Activated CD4-positive, alpha-beta T cell treated with anti-CD3 and anti-CD28 coated beads for 24 hours (primary cell): ENCODE measurements around the gene TPRA1.

Source experiments
- DNase-seq, 2 donors: peaks; one replicate each; pipeline ENCODE4 v3.0.0-alpha.2; 2020; ENCODE audit warnings: low read depth in 2 of 2

TPRA1 gene

DNA sequence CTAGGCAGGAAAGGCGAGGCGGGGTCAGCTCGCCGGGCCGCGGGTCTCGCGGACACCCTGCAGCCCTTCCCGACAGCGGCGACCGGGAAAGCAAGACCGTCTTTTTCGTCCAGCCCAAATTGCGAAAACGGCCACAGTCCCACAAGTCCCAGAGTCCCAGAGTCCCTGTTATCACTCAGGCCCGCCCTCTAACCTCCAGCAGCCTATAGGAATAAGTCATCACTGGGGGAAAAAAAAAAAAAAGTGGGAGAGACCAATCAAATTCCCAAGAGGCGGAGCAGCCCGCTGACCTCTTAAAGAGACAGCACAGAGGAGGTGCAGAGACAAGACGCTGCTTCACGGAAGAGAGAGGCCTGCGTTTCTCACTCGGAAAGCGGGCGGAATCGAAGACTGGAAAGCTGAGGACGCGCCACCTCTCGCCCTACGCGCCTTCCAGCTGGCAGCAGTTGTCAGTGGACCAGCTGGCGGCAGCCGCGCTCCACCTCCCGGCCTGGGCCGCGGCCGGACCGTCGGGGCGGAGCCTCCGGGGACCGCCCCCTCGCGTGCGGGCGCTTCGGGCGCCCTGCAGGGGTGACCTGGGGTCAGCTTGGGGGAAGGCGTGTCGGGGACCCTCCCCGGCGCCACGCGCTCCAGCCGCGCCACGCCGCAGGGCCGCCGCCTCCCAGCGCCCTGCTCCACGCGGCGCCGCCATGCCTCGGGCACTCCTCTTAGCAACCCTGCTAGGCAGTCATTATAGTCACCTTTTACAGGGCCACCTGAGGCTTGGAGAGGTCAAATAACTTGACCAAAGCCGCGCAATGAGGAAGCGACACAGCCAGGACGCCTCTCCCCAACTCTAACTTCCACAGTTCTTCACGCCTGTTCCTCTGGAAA, at the start of gene TPRA1:
TPRA1 (minus strand) TSS at position 141 of the 873 bp plus-strand sequence. CDS start 10,587 bp downstream, outside the sequence.
- DNase-seq = peak; percentile 57 to 66

DNA sequence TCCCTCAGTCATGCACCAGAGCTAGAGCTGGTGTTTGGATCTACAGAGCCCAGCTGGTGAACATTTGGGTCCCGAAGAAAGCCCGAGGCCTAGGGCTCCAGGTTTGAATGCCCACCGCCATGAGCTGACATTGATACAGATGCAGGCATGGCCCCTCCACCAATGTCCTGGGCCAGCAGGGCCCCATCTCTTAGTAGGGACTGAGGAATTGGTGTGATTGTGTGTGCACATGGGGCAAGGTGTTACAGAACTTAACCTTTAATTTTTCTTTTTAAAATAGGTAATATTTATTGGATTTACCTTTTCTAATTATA, 49.5 kb upstream of the TPRA1 start:
- DNase-seq = no peak

DNA sequence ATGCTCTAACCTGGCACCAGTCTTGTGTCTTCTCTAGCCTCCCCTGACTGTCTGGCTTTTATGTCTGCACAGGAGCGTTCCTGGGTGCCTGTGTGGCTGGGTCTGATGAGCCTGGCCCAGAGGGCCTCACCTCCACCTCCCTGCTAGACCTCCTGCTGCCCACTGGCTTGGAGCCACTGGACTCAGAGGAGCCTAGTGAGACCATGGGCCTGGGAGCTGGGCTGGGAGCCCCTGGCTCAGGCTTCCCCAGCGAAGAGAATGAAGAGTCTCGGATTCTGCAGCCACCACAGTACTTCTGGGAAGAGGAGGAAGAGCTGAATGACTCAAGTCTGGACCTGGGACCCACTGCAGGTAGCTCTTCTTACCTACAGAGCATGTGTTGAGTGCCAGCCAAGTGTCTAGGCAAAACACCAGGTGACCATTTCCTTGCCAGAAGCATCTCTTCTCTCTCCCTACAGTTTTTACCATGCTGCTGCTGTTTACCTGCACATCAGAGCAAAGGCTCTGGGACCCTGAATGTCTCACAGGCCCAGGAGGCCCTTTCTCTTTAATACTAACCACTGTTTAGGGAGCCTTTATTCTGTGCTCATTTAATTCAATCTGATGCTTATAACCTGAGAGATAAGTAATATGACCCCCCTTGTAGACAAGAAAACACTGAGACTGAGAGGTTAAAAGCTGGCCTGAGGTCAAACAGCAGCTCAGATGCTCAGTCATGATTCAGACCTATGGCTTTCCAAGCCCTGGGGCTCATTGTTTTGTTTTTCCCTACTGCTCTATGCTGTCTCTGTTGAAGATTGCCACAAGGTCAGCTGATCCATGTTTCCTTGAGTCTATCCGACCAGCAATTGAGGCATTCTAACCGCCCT, 48.9 kb upstream of the TPRA1 start:
- no peak for DNase-seq

DNA sequence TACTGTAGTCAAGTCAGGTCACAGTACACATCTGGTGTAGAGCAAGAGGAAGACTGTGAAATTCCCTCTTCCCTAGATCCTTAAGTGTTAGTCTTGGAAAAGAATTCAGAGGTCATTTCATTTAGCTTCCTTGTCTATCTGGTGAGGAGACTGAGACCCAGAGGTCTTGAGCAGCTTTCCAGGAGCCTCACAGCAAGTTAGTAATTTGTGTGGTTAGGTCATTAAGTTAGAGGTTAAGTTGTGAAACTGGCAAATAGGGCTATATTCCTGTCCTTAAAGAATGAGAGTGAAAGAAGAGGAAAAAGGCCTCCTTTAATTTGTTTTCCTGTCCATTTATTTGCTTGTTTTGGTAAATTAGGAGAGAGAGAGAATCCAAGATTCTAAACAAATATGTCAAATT, 47.4 kb upstream of the TPRA1 start:
- no peak for DNase-seq

GRCh38 chr3:127637546-127637945, 47.0 kb upstream of the TPRA1 start:
- DNase-seq = no peak

GRCh38 chr3:127634653-127635052, 44.1 kb upstream of the TPRA1 start:
- DNase-seq = no peak

- DNase-seq = no peak
Observed at GRCh38 chr3:127632035-127632820, 41.7 kb upstream of the TPRA1 start.

GRCh38 chr3:127630811-127631714, 40.5 kb upstream of the TPRA1 start:
- no peak for DNase-seq

DNA sequence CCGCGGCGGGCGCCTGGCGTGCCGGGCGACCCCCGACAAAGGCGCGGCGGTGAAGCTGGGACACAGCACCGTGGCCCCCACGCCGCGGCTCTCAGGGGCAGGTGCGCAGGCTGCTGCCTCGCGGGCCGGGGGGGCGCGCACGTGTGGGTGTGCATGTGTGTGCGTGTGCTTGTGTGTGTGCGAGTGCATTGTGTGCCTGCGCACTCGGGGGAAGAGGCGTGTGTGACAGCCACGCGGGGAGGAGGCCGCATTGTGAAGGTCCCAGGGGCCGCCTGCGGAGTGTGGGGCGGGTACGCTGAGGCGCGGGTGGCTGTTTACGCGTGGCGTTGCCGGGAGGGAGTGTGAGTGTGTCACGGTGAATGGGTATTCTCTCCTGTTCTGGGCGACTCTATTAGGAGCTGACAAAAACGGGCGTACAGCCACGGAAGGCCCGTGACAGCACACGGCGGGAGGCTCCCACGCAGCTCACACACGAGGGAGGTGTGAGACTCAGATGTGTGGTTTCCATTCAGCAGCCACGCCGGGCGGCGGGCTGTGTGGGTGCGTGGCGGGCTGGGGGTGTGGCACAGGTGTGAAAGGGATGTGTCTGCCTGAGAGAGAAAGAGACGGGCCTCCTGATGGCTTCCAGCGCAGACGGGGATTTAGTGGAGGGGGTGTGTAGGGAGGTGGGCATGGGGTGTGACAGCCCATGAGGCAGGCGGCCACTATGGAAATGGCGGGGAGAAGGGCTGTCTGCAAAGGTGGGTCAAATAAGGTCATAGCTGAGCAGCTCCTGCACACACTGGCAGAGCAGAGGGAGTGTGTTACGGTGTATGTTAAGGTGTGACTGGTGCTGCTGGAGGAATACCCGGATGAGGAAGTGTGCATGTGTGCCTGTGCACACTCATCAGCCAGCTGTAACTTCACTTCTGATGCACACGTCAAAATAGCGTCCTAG, 39.2 kb upstream of the TPRA1 start:
- peak in 1 of 2 donors; percentile 11 for DNase-seq

DNA sequence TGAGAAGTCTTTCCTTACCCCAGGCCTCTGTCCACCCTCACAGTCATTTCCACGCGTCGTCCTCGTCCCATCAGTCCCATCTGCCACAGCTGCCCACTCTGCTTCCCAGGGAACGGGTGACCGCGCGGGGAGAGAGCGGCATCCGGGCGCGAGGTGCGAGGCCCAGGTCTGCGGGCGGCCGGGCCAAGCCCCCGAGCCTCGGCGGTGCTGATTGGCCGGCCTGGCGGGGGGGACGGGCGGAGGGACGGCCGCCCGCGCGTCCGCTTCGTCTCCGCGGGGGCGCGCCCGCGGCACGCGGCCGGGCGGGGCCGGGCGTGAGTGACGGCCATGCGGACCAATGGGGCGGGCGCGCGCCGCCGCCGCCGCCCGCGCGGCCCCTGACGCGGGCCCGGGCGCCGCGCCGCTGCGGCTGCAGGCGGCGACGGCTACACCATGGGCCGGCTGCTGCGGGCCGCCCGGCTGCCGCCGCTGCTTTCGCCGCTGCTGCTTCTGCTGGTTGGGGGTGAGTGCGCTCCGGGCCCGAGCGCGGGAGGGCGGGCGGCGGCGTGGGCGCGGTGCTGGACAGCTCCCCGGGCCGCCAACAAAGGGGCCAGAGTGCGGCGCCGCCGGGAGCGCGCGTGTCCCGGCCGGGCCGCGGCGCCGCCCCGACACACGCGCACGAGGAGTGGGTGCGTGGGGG, 38.4 kb upstream of the TPRA1 start, which contains the start of gene PODXL2:
PODXL2 (plus strand) TSS at position 398 of the 679 bp plus-strand sequence; CDS start at position 433, 35 bp downstream.
- DNase-seq = no peak

DNA sequence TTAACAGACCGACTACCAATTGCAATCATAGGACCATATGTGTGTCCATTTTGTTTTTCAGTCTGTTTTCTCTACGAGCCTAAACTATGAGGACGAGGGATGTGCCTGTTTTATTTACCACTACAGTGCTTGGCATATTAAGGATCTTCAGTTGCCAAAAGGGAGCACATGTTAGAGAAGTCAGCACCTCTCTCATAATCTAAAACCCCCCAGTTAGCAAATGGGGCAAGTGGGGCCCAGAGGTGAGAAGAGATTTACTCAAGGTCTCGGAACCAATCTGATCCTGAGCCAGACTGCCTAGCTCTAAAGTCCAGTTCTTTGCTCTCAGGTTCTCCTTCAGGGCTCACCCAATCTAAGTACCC, 37.9 kb upstream of the TPRA1 start:
- no peak for DNase-seq

DNA sequence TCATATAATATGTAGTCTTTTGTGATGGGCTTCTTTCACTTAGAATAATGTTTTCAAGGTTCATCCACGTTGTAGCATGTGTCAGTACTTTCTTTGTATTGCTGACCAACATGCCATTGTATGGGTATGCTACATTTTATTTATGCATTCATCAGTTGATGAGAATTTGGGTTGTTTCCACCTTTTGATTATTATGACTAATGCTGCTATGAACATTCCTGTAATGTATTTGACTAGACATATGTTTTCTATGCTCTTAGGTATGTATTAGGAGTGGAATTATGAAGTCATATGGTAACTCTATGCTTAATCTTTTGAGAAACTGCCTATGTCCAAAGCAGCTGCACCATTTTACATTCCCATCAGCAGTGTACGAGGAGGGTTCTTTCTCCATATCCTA, 35.3 kb upstream of the TPRA1 start:
- no peak for DNase-seq

DNA sequence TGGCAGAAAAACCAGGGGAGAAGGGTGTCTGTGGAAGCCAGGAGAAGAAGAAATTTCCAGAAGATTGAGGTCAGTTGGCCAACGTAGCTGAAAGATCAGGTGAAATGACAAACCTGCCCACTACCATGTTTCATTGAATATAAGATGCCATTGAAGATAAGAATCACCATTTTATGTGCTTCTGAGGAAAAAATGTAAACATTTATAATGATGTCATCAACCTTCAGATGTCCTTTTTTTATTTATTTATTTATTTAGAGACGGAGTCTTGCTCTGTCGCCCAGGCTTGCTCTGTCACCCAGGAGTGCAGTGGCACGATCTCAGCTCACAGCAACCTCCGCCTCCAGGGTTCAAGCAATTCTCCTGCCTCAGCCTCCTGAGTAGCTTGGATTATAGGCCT, 33.5 kb upstream of the TPRA1 start:
- no peak for DNase-seq

- no peak for DNase-seq
Observed at GRCh38 chr3:127622772-127623576, 32.4 kb upstream of the TPRA1 start.

DNA sequence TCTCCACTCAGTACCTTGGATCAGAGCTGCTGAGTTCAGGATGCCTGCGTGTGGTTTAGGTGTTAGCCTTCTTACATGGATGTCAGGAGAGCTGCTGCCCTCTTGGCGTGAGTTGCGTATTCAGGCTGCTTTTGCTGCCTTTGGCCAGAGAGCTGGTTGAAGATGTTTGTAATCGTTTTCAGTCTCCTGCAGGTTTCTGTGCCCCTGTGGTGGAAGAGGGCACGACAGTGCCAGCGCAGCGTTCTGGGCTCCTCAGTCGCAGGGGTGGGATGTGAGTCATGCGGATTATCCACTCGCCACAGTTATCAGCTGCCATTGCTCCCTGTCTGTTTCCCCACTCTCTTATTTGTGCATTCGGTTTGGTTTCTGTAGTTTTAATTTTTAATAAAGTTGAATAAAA, 31.5 kb upstream of the TPRA1 start:
- no peak for DNase-seq

DNA sequence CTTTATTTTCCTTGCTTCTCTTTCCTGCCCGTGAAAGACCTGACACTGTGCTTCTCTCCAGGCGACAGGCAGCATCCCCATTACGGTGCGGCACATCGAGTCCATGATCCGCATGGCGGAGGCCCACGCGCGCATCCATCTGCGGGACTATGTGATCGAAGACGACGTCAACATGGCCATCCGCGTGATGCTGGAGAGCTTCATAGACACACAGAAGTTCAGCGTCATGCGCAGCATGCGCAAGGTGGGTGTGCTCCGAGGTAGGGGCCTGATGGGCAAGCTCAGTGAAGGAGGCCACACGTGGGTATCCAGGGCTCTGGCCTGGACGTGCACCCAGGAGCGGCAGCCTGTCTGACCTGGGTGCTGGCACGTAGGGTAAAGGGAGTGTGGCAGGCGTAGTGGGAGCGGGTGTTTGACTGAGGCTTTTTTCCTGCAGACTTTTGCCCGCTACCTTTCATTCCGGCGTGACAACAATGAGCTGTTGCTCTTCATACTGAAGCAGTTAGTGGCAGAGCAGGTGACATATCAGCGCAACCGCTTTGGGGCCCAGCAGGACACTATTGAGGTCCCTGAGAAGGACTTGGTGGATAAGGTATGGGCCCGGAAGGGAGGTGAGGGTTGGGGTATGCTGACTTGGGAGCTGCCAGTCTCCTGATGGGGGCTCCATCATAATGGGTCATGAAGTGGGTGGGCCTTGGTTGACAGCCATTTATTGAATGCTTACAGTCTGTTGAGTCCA, 30.3 kb upstream of the TPRA1 start:
- DNase-seq = no peak

DNA sequence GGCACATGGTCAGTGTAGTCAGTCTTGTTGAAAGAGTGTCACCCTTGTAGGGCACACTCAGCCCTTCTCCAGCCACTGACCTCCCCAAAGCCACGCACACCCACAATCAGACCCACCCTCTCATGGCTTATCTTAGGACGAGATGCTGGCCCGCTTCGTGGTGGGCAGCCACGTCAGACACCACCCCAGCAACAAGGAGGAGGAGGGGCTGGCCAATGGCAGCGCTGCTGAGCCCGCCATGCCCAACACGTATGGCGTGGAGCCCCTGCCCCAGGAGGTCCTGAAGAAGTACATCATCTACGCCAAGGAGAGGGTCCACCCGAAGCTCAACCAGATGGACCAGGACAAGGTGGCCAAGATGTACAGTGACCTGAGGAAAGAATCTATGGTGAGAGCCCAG, 28.4 kb upstream of the TPRA1 start:
- no peak for DNase-seq
